Measurements from ENCODE around the gene CENPC. TPM values are rescaled to one million over a fixed set of nuclear protein-coding genes. Genes with fewer than 3 reads are reported as not detected.

Gene CENPC
- total and polyA plus RNA-seq, 2 of the 4 experiments (the other 2 are of a cell fraction) = 4.2 to 6.6 TPM

GRCh38 chr4:67546004-67546356 is 677 bp upstream of the CENPC start:
- no peak overlapping the region for H3K27ac ChIP-seq (ENCODE audit: insufficient read depth, low read length)
- peak overlapping the region; percentile 72 for H3K4me2 ChIP-seq (ENCODE audit: low read depth, low read length)
- no peak overlapping the region for H3K18ac ChIP-seq (ENCODE audit: low read depth, low read length)
- no peak overlapping the region for H3K4ac ChIP-seq (ENCODE audit: low read depth, low read length)
- no peak overlapping the region for H2BK120ac ChIP-seq (ENCODE audit: low read depth, low read length)
- H2AK9ac ChIP-seq (replicated peaks; ENCODE audit: low read depth, low read length, poor library complexity) = no peak overlapping the region
- no peaks in the 10 kb centered on the region for H3K36me3 ChIP-seq (ENCODE audit: control insufficient read depth, insufficient read depth, low read length)
- H3K56ac ChIP-seq (ENCODE audit: extremely low read depth, insufficient read depth, low read length) = no peak overlapping the region
- H2AK5ac ChIP-seq (ENCODE audit: low read depth, low read length) = no peak overlapping the region
- in situ Hi-C loops (cut with MboI; ENCODE audit: low sequenced_read_pairs) (no loop called here), dilution Hi-C loops (cut with HindIII; ENCODE audit: low sequenced_read_pairs, unreplicated experiment) (no loop called here), intact Hi-C loops (cut with micrococcal nuclease) (no loop called here)
- H3K4me3 ChIP-seq (ENCODE audit: insufficient read depth, low read depth, low read length) = peak overlapping the region; percentile 88
- no peaks in the 10 kb centered on the region for H3K27me3 ChIP-seq (ENCODE audit: control insufficient read depth, insufficient read depth, low read length)
- no peaks in the 10 kb centered on the region for H3K9me1 ChIP-seq (ENCODE audit: insufficient read depth, low read length)
- no peaks in the 10 kb centered on the region for H3K4me1 ChIP-seq (ENCODE audit: control insufficient read depth, insufficient read depth, low read length)
- DNase-seq (no peak), ATAC-seq (ENCODE audit: low read depth) (no peak)
- BruUV-seq (replicated peaks) = no TSS peak
- H3K9me3 ChIP-seq (ENCODE audit: control insufficient read depth, insufficient read depth, low read length) = no peaks in the 10 kb centered on the region
- no peak overlapping the region for H2BK20ac ChIP-seq (ENCODE audit: low read depth, low read length)
- POLR2A ChIA-PET (ENCODE audit: unreplicated experiment) = no interaction called here
- H4K8ac ChIP-seq (ENCODE audit: low read depth in 2 of 2, low read length in 2 of 2) = peak overlapping the region; percentile 75 to 98; a peak in 3 of 4 replicates
- no peak overlapping the region for H4K91ac ChIP-seq (ENCODE audit: insufficient read depth, low read depth, low read length)
- WGBS, 2 experiments (ENCODE audit: extremely low coverage in 2 of 2, insufficient read length in 1 of 2) = no CpG with 5 or more reads among the region's 4 CpGs
- no peak overlapping the region for H3K23ac ChIP-seq (ENCODE audit: low read depth, low read length)
- no peak overlapping the region for H2BK15ac ChIP-seq (ENCODE audit: low read depth, low read length)
- no peak overlapping the region for H2AFZ ChIP-seq (replicated peaks; ENCODE audit: low read length, poor library complexity)
- peaks cover 0 to 10% of the 10 kb centered on the region in 2 experiments; a peak in 2 of 4 replicates for H3K79me1 ChIP-seq (ENCODE audit: low read depth in 1 of 2, low read length in 2 of 2)
- CTCF ChIA-PET = no interaction called here
- no peak for TF ChIP-seq FOS (IDR thresholded peaks at IDR 0.05; ENCODE audit: low read depth, low read length)
- TF ChIP-seq MXI1 (IDR thresholded peaks at IDR 0.05; ENCODE audit: borderline replicate concordance, low read depth, low read length) = no peak
- TF ChIP-seq CHD1 (IDR thresholded peaks at IDR 0.05; ENCODE audit: low read depth, low read length) = no peak
- no peak for TF ChIP-seq ELK1 (IDR thresholded peaks at IDR 0.05; ENCODE audit: borderline replicate concordance, low read depth, low read length)
- TF ChIP-seq CTCF (conservative IDR thresholded peaks at IDR 0.05; ENCODE audit: low read depth, low read length) = no peak
- no peak for TF ChIP-seq NFE2L2 (IDR thresholded peaks at IDR 0.05; ENCODE audit: low read depth, low read length)
- TF ChIP-seq SMC3 (IDR thresholded peaks at IDR 0.05; ENCODE audit: low read depth, low read length) = no peak
- no peak for TF ChIP-seq RAD21 (IDR thresholded peaks at IDR 0.05; ENCODE audit: low read length)
- no peak for TF ChIP-seq RFX5 (IDR thresholded peaks at IDR 0.05; ENCODE audit: low read depth, low read length)
- no peak for TF ChIP-seq CEBPB (IDR thresholded peaks at IDR 0.05; ENCODE audit: low read depth, low read length)
- TF ChIP-seq MAZ (IDR thresholded peaks at IDR 0.05; ENCODE audit: borderline replicate concordance, low read depth, low read length) = no peak
- TF ChIP-seq RCOR1 (IDR thresholded peaks at IDR 0.05; ENCODE audit: insufficient replicate concordance, low read length) = no peak
- TF ChIP-seq BHLHE40 (IDR thresholded peaks at IDR 0.05; ENCODE audit: low read depth, low read length) = no peak
- TF ChIP-seq POLR2A (IDR thresholded peaks at IDR 0.05; ENCODE audit: low read depth, low read length) = no peak
- TF ChIP-seq USF2 (IDR thresholded peaks at IDR 0.05; ENCODE audit: low read depth, low read length) = no peak
- TF ChIP-seq MAFK (IDR thresholded peaks at IDR 0.05; ENCODE audit: low read depth, low read length) = no peak
- peak overlapping the region; percentile 89 for H3K9ac ChIP-seq (ENCODE audit: low read depth, low read length)
- no peak overlapping the region for H3K14ac ChIP-seq (replicated peaks; ENCODE audit: low read depth, low read length)
- H4K20me1 ChIP-seq (ENCODE audit: insufficient read depth, low read length) = no peaks in the 10 kb centered on the region
- no peak overlapping the region; the same call in 1 of the 2 replicates for H4K5ac ChIP-seq (ENCODE audit: low read depth, low read length)
- no peak overlapping the region for H2BK5ac ChIP-seq (ENCODE audit: low read depth, low read length, poor library complexity, severe bottlenecking)
